OCI-M2 (cell line): ENCODE data around the gene GNA12.
"Not testable (repeated sequence)": the region's sequence is repeated elsewhere in the genome, so short reads cannot be mapped to it uniquely, and the experiment has no call there.

Experiments used
- DNase-seq: peaks from one replicate; lab custom pipeline; 2025; ENCODE audit not compliant: unreplicated experiment; lab: John Stamatoyannopoulos, UW

The GNA12 gene

DNA sequence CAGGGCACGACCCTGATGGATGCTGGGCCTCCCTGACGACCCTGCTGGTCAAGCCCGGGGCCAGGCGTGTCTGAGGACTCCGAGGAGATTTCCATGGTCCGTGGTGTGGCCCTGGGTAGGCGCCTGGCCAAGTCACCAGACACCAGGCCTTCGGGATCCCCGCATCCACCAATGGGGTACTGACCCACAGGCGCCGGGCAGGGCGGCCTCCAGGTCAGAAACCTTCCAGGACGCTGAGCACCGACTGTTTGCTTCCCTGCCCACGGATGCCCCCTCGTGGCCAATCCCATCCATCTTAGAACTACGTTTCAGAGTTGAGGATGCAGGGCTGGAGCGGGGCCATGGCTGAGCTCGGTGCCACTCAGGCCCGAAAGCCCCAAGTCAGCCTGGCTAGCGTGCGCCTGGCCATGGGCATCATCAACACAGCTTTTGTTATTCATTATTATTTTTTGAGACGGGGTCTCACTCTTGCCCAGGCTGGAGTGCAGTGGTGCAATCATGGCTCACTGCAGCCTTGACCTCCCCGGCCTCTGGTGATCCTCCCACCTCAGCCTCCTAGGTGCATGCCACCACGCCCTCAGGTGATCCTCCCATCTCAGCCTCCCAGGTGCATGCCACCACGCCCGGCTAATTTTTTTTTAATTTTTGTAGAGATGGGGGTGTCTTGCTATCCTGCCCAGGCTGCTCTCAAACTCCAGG lies 163.2 kb downstream of the GNA12 start:
- DNase-seq, result no peak

- no peak for DNase-seq
Measured at GRCh38 chr7:2680256-2680655, 163.9 kb downstream of the GNA12 start.

GRCh38 chr7:2679135-2680127 lies 164.7 kb downstream of the GNA12 start:
- DNase-seq, result not testable (repeated sequence)

DNA sequence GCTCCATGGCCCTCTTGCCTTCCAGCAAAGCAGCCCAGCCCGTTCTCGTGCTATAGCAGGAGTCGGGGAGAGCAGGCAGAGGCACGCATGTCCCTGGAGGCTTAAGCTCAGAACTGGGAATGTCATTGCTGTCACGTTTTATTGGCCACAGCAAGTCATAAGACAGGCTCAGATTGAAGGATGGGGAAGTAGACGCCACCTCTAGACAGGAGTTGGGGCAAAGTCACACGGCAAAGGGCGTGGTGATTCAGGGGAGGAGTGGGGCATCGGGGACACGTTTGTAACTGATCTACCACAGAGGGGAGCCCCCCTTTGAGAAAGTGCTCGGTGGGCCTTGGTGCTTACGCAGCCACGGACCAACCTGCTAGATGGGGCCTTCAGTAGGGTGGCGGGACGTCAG lies 165.7 kb downstream of the GNA12 start:
- DNase-seq, result not testable (repeated sequence)
